HL-60 (cell line): ENCODE data around the gene SH3RF1.

ENCODE experiments used
- DNase-seq, 2 experiments: peaks; one replicate each; pipeline ENCODE4 v3.0.0-alpha.2; 2010 to 2020; ENCODE audit warnings: low read depth in 1 of 2, low spot score in 1 of 2
- H3K27ac ChIP-seq: fragments of 250-450 bp; sonication (Bioruptor Pico); replicated peaks from 2 replicates; pipeline ENCODE4 v1.5.1; 2020; ENCODE audit warnings: mild to moderate bottlenecking, moderate library complexity
- H3K27me3 ChIP-seq: fragments of 250-450 bp; sonication (Bioruptor Pico); 2 replicates; pipeline ENCODE4 v1.5.1; 2021; ENCODE audit warnings: mild to moderate bottlenecking, moderate library complexity; ENCODE audit not compliant: insufficient read depth, poor library complexity, severe bottlenecking
- H3K4me3 ChIP-seq: replicated peaks from 2 replicates; pipeline ENCODE4 v1.5.1; 2011; ENCODE audit warnings: mild to moderate bottlenecking, control low read depth, low read length; ENCODE audit not compliant: insufficient read depth
- CTCF ChIP-seq: IDR thresholded peaks from one replicate; pipeline ENCODE4 v1.5.1; 2011; ENCODE audit warnings: low read length, control low read depth, inconsistent platforms; ENCODE audit not compliant: insufficient read depth
- GABPA ChIP-seq: IDR thresholded peaks from 2 replicates; pipeline ENCODE4 v1.6.1; 2012; ENCODE audit warnings: low read depth
- POLR2AphosphoS5 ChIP-seq: IDR thresholded peaks from 2 replicates; pipeline ENCODE4 v1.6.1; 2012; ENCODE audit warnings: low read depth
- REST ChIP-seq: IDR thresholded peaks from 2 replicates; pipeline ENCODE4 v1.6.1; 2012; ENCODE audit warnings: low read depth; ENCODE audit not compliant: insufficient replicate concordance
- SPI1 ChIP-seq: IDR thresholded peaks from 2 replicates; pipeline ENCODE4 v1.6.1; 2012; ENCODE audit warnings: low read depth, mild to moderate bottlenecking, borderline replicate concordance

Gene SH3RF1

GRCh38 chr4:169219440-169219839 lies 51.3 kb downstream of the SH3RF1 start:
- DNase-seq = no peak
- no peak overlapping the region for H3K4me3 ChIP-seq
- TF ChIP-seq POLR2AphosphoS5 (no peak), SPI1 (no peak), REST (no peak), CTCF (no peak), GABPA (no peak)
- no peaks in the 10 kb centered on the region for H3K27me3 ChIP-seq
- H3K27ac ChIP-seq = no peak overlapping the region

GRCh38 chr4:169215656-169216055 lies 55.1 kb downstream of the SH3RF1 start:
- no peak for DNase-seq
- no peak for TF ChIP-seq CTCF
- no peak for TF ChIP-seq GABPA
- TF ChIP-seq REST = no peak
- TF ChIP-seq SPI1 = no peak
- no peak for TF ChIP-seq POLR2AphosphoS5
- Histone ChIP-seq H3K4me3 (no peak overlapping the region), H3K27ac (no peak overlapping the region), H3K27me3 (no peaks in the 10 kb centered on the region)

- no peak for DNase-seq
- Histone ChIP-seq H3K27me3 (no peaks in the 10 kb centered on the region), H3K4me3 (no peak overlapping the region), H3K27ac (no peak overlapping the region)
- TF ChIP-seq POLR2AphosphoS5 (no peak), CTCF (no peak), GABPA (no peak), REST (no peak), SPI1 (no peak)
Measured at GRCh38 chr4:169212981-169213380, 57.8 kb downstream of the SH3RF1 start.
